Measurements from ENCODE around the gene ETV6.

- TF ChIP-seq CTCF (IDR thresholded peaks at IDR 0.05 in 2 of 3, conservative IDR thresholded peaks at IDR 0.05 in 1 of 3; ENCODE audit: borderline replicate concordance in 1 of 3, insufficient read depth in 1 of 3, low read depth in 2 of 3, low read length in 2 of 3) (no peak), POLR2A (IDR thresholded peaks at IDR 0.05; ENCODE audit: borderline replicate concordance, extremely low read depth, insufficient read depth, insufficient read length) (no peak), RAD21 (IDR thresholded peaks at IDR 0.05; ENCODE audit: low read depth) (no peak), EZH2 (IDR thresholded peaks at IDR 0.05) (no peak), FOSL1 (IDR thresholded peaks at IDR 0.05; ENCODE audit: low read depth) (no peak), JUND (IDR thresholded peaks at IDR 0.05) (no peak), REST (IDR thresholded peaks at IDR 0.05; ENCODE audit: low read depth) (no peak), ZNF274 (IDR thresholded peaks at IDR 0.05; ENCODE audit: low read depth, low read length) (no peak), ZFX (IDR thresholded peaks at IDR 0.05) (no peak), MAX (IDR thresholded peaks at IDR 0.05) (no peak), EZH2phosphoT487 (IDR thresholded peaks at IDR 0.05; ENCODE audit: borderline replicate concordance) (no peak), CEBPB (IDR thresholded peaks at IDR 0.05; ENCODE audit: low read depth) (no peak), TCF7L2 (IDR thresholded peaks at IDR 0.05; ENCODE audit: borderline replicate concordance, extremely low read depth, insufficient read depth, insufficient read length) (no peak)
These were observed 28.3 kb downstream of the ETV6 start for GRCh38 chr12:11677752-11678151.
